ENCODE measurements around the gene PRKG1. TPM values are rescaled to one million over a fixed set of nuclear protein-coding genes. Genes with fewer than 3 reads are reported as not detected.

PRKG1 gene
- total and polyA plus RNA-seq, 2 donors from 2014 or later, result 3.6 to 14.8 TPM

DNA sequence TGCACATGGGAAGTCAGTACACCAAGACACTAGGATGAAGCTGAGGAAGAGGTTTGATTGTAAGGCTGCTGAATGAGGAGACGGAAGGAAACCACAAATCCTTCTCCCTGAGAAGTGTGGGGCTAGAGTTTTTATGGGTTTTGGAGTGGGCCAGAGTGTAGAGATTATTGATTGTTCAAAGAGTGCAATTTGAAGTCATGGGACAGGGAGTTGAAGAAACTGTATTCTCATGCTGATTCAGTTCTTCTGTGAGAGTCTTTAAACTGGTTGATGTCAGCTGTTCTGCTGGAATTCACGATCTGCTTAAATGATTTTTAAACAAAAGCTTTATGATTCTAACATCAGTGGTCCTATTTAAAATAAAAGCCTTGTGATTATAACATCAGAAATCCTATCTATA is 533.9 kb downstream of the PRKG1 start:
- DNase-seq (no peak), FAIRE-seq (no peak)
- TF ChIP-seq, protein P1, sequence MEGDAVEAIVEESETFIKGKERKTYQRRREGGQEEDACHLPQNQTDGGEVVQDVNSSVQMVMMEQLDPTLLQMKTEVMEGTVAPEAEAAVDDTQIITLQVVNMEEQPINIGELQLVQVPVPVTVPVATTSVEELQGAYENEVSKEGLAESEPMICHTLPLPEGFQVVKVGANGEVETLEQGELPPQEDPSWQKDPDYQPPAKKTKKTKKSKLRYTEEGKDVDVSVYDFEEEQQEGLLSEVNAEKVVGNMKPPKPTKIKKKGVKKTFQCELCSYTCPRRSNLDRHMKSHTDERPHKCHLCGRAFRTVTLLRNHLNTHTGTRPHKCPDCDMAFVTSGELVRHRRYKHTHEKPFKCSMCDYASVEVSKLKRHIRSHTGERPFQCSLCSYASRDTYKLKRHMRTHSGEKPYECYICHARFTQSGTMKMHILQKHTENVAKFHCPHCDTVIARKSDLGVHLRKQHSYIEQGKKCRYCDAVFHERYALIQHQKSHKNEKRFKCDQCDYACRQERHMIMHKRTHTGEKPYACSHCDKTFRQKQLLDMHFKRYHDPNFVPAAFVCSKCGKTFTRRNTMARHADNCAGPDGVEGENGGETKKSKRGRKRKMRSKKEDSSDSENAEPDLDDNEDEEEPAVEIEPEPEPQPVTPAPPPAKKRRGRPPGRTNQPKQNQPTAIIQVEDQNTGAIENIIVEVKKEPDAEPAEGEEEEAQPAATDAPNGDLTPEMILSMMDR (IDR thresholded peaks at IDR 0.05; ENCODE audit: borderline replicate concordance, extremely low read depth, insufficient read depth), result no peak
- H3K9me3 ChIP-seq (ENCODE audit: control insufficient read depth in 2 of 3, insufficient read depth in 1 of 3, low read length in 3 of 3), result peaks cover 0 to 5% (median 0%) of the 10 kb centered on the region in 3 donors
- H3K9ac ChIP-seq (ENCODE audit: low read length in 3 of 3), result no peak overlapping the region
- no peaks in the 10 kb centered on the region for H3K36me3 ChIP-seq (ENCODE audit: control insufficient read depth in 2 of 3, insufficient read depth in 3 of 3, low read length in 3 of 3)
- no peaks in the 10 kb centered on the region for H3K27me3 ChIP-seq (ENCODE audit: control insufficient read depth, insufficient read depth, low read length)
- no peak overlapping the region for H3K4me3 ChIP-seq (ENCODE audit: low read length in 3 of 3)
- no peak overlapping the region for H3K27ac ChIP-seq (ENCODE audit: low read depth in 2 of 2, low read length in 2 of 2)
- intact Hi-C loops (cut with DNase I), result no loop called here
- H3K4me1 ChIP-seq (ENCODE audit: control insufficient read depth in 2 of 3, insufficient read depth in 2 of 3, low read depth in 1 of 3, low read length in 3 of 3), result no peaks in the 10 kb centered on the region

DNA sequence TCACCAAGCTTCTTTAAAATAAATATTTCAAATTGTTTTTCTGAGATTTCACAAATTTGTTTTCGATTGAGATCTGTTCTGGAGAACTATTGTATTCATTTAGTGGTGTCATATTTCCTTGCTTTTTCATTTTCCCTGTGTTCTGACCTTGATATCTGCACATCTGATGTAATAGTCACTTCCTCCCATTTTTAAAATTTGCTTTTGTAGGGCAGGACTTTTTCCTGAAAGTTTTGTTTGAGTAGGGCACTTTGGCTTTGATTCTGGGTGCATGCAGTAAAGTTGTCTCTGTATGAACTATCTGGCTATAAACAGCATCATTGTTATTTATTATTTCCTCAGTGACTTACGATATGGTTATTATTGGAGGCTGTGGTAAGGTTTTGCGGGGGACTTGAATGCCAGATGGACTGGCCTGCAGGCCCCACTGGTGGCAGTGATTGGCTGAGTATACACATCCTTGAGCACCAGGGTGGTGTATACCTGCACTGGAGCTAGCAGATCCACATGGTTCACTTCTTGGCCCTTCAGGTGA is 541.5 kb downstream of the PRKG1 start:
- no peak for FAIRE-seq
- Histone ChIP-seq H3K27ac (ENCODE audit: low read depth in 2 of 2, low read length in 2 of 2) (no peak overlapping the region), H3K4me3 (ENCODE audit: low read length in 3 of 3) (no peak overlapping the region), H3K4me1 (ENCODE audit: control insufficient read depth in 2 of 3, insufficient read depth in 2 of 3, low read depth in 1 of 3, low read length in 3 of 3) (peaks cover 0 to 4% (median 0%) of the 10 kb centered on the region in 3 donors), H3K9me3 (ENCODE audit: control insufficient read depth in 2 of 3, insufficient read depth in 1 of 3, low read length in 3 of 3) (peaks cover 0 to 5% (median 0%) of the 10 kb centered on the region in 3 donors), H3K36me3 (ENCODE audit: control insufficient read depth in 2 of 3, insufficient read depth in 3 of 3, low read length in 3 of 3) (no peaks in the 10 kb centered on the region), H3K9ac (ENCODE audit: low read length in 3 of 3) (no peak overlapping the region), H3K27me3 (ENCODE audit: control insufficient read depth, insufficient read depth, low read length) (no peaks in the 10 kb centered on the region)
- intact Hi-C loops (cut with DNase I), result no loop called here
- no peak for DNase-seq
- TF ChIP-seq, protein P1 (IDR thresholded peaks at IDR 0.05; ENCODE audit: borderline replicate concordance, extremely low read depth, insufficient read depth), result no peak

DNA sequence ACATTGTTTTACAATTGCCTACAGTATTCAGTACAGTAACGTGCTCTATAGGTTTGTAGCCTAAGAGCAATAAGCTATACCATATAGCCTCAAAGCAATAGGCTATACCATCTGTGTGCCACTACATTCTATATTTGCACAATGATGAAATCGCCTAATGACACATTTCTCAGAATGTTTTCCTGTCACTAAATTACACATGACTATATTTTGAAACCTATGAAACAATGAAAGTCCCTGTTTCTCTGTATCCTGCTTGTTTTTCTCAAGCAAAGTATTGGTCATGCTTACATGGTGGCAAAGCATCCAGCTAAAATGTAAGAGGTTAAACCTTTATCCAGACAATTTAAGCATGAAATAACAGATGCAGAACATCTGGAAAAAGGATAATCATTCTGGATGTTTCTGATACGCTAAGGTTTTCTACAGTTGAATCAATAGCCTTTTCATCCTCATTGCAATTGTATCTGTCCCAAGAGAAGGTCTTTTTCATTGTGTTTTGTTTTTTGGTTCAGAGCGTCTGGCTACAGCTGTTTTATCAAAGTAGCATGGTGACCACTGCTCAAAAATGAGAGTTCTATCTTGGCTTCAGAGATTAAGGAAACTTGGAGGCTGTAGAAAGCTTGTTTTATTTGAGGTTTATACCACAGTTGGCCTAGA is 543.4 kb downstream of the PRKG1 start:
- peaks cover 0 to 4% (median 0%) of the 10 kb centered on the region in 3 donors for H3K4me1 ChIP-seq (ENCODE audit: control insufficient read depth in 2 of 3, insufficient read depth in 2 of 3, low read depth in 1 of 3, low read length in 3 of 3)
- no peak overlapping the region for H3K9ac ChIP-seq (ENCODE audit: low read length in 3 of 3)
- no peaks in the 10 kb centered on the region for H3K27me3 ChIP-seq (ENCODE audit: control insufficient read depth, insufficient read depth, low read length)
- H3K27ac ChIP-seq (ENCODE audit: low read depth in 2 of 2, low read length in 2 of 2), result no peak overlapping the region
- no peaks in the 10 kb centered on the region for H3K9me3 ChIP-seq (ENCODE audit: control insufficient read depth in 2 of 3, insufficient read depth in 1 of 3, low read length in 3 of 3)
- DNase-seq (no peak), FAIRE-seq (no peak)
- no peak overlapping the region for H3K4me3 ChIP-seq (ENCODE audit: low read length in 3 of 3)
- TF ChIP-seq, protein P1 (IDR thresholded peaks at IDR 0.05; ENCODE audit: borderline replicate concordance, extremely low read depth, insufficient read depth), result no peak
- no peaks in the 10 kb centered on the region for H3K36me3 ChIP-seq (ENCODE audit: control insufficient read depth in 2 of 3, insufficient read depth in 3 of 3, low read length in 3 of 3)
- intact Hi-C loops (cut with DNase I), result no loop called here
